HG03097 (cell line): ENCODE measurements around the gene TAF10.

Source experiments
- ATAC-seq: cut with Tn5 transposase; IDR thresholded peaks from one replicate; pipeline ENCODE4 v1.9.1; 2021; ENCODE audit not compliant: unreplicated experiment, low FRiP score

Gene TAF10

DNA sequence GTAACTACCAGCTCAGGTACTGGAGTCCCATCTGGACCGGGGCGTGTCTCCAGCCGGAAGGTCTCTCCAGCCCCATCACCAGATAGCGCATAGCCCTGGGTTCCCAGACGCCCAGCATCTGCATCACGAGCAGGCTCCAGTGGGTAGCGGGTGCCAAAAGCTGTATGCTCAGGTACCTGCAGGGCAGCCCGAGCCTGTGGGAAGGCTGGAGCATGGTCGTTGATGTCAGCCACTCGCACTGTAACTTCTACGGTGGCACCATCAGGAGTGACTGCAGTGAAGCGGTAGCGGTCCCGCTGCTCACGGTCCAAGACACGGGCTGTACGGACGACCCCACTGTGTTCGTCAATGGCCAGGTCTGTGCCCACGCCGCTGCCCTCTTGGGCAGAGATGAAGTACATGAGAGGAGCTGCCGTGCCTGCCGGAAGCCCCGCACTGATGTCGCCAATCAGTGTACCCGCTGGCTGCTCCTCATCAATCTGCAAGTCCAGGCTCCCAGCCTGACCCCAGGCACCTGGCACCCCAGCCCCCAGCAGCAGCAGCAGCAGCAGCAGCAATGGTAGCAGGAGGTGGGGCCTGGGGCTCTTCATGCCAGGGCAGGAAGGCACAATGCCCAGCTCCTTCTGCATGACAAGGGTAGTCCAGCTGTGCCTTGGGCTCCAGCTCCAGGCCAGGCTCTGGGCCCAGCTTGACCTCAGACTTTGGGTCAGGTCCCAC lies 29.1 kb upstream of the TAF10 start:
- ATAC-seq, result no peak

GRCh38 chr11:6640036-6640984 lies 28.3 kb upstream of the TAF10 start:
- no peak for ATAC-seq

DNA sequence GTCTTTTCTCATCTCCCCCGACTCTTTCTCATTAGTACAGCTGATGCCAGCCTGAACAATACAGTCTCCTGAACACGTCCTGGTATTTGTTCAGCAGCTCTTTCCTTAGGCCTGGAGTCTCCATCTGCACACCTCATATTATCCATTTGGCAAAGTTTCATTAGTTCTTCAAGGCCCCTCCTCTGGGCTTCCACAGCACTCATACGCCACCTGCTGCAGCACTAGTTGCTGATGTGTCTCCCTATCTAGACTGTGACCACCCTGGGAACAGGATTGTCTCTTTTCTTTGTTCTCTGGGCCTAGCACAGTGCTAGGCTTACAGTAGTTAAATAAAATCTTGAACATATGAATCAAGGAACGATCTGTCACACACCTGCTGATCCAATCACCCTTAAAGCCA lies 26.4 kb upstream of the TAF10 start:
- ATAC-seq, result no peak

- no peak for ATAC-seq
Measured at GRCh38 chr11:6637871-6638270, 25.9 kb upstream of the TAF10 start.

- no peak for ATAC-seq
Measured at GRCh38 chr11:6636480-6636879, 24.5 kb upstream of the TAF10 start.

- no peak for ATAC-seq
Measured at GRCh38 chr11:6635082-6635932, 23.3 kb upstream of the TAF10 start.

GRCh38 chr11:6634534-6634933 lies 22.5 kb upstream of the TAF10 start:
- no peak for ATAC-seq

- ATAC-seq, result no peak
Measured at GRCh38 chr11:6633422-6634408, 21.7 kb upstream of the TAF10 start.

DNA sequence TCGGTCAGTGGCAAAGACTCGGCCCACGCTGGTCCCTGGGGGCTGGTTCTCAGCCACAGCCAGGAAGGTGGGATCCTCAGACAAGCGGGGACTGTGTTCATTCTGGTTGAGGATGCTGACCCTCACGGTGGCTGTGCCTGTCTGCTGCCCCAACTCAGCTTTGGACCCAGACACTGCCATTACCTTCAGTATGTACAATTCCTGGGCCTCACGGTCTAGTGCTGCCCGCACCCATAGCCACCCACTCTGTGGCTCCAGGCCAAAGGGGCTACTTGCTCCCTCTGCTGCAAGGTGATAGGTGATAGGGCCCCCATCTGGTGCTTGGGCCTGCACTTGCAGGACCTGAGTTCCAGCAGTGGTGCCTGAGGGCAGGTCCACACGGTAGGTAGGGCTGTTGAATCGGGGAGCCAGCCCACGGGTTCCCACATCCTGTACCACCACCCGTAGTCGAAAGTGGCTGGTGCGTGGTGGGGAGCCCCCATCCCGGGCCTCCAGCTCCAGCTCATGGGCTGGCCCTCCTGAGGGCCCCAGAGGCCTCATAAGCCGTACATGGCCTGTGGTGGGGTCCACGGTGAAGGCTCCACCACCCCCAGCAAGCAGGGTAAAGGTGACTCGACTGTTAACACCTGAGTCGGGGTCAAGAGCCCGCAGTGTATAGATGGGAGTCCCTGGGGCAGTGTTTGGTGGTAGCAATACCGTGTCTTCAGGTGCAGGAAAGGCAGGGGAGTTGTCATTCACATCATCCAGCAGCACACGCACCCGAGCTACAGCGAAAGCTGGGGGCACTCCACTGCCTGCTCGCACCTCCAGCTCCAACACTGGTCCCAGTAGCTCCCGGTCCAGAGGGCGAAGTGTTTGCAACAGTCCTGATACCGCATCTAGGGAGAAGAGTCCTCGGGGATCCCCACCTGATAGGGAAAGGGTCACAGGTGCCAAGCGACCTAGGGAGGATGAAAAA lies 20.4 kb upstream of the TAF10 start:
- ATAC-seq, result no peak

- ATAC-seq, result no peak
Measured at GRCh38 chr11:6631361-6631890, 19.4 kb upstream of the TAF10 start.

- no peak for ATAC-seq
Measured at GRCh38 chr11:6630632-6631291, 18.7 kb upstream of the TAF10 start.

GRCh38 chr11:6629892-6630631 lies 18.0 kb upstream of the TAF10 start:
- no peak for ATAC-seq

- ATAC-seq, result no peak
Measured at GRCh38 chr11:6629573-6629891, 17.5 kb upstream of the TAF10 start.

GRCh38 chr11:6628526-6628925 lies 16.5 kb upstream of the TAF10 start:
- ATAC-seq, result no peak

- ATAC-seq, result peak; percentile 47
Measured at GRCh38 chr11:6627762-6628241, 15.8 kb upstream of the TAF10 start.

- ATAC-seq, result no peak
Measured at GRCh38 chr11:6626971-6627761, 15.2 kb upstream of the TAF10 start.
